ENCODE measurements around the gene HDAC5. TPM values are rescaled to one million over a fixed set of nuclear protein-coding genes. Genes with fewer than 3 reads are reported as not detected.
"Not testable (repeated sequence)": the region's sequence is repeated elsewhere in the genome, so short reads cannot be mapped to it uniquely, and the experiment has no call there.

Gene HDAC5
- 30.6 and 33.7 TPM in 2 replicates for total RNA-seq (2014; rRNA removed; shearing (Covaris generic))
- 44.1 and 45.9 TPM in 2 replicates for polyA plus RNA-seq (2015; cell fraction: cytosol; rRNA removed)
- polyA plus RNA-seq (2015; cell fraction: nucleus; rRNA removed): 21.4 and 24.3 TPM in 2 replicates

DNA sequence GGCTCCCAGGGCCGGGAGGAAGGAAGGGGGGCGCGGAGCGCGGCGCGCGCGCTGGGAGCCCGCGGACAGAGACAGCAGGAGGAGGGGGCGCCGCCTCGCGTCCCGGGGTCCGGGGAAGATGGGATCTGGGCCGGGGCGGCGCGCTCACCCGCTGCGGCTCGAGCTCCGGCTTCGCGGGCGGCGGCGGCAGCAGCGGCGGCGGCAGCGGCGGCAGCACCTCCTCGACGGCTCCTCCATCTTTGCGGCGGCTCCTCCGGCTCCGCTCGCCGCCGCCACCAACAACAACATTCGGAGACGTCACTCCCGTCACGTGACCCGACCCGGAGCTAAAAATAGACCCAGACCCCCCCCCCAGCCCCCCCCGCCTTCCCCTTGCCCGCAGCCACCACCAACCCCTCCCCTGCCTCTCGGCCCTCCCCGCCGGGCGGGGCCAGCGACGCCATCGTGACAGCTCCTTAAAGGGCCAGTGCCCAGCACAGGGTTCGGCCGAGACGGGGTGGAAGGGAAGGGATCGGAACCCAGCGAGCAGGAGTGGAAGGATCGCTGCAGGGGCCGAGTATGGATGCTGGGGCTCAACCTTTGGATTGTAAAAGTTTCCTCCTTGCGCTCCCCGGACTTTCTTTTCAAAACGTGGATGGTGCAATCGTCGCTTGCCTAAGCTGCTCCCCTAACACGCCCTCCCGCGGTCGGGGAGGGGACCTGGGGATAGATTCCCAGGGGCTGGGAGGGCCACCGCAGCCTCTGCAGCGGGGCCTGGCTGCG lies at the start of gene HDAC5:
HDAC5 (minus strand) TSS at position 286 of the 762 bp plus-strand sequence. CDS start 6,126 bp downstream, outside the sequence.
- peak; percentile 95 for DNase-seq (ENCODE audit: low read depth, low spot score)

DNA sequence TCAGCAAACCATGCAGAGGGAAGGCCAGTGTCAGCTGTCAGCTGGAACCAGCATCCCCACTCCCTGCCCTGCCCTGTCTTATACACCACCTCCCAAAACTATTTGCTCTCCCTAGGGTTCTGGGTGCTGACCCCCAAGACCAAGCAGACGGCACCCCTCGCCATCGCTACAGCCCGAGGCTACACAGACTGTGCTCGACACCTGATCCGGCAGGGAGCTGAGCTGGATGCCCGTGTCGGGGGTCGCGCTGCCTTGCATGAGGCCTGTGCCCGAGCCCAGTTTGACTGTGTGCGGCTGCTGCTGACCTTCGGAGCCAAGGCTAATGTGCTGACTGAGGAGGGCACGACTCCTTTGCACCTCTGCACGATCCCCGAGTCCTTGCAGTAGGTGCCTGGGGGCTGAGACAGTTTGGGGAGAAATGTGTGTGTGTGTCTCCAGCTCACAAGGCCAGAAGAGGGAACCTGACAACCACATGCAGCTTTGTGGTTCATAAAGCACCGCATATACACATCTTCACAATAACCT lies 48.6 kb upstream of the HDAC5 start:
- DNase-seq (ENCODE audit: low read depth, low spot score): no peak
- in situ Hi-C loops (cut with HindIII; ENCODE audit: low pct_unique_long_range_greater_than_20kb, low sequenced_read_pairs): no loop called here

More for the DNA sequence above, at the start of gene HDAC5:
- in situ Hi-C loops (cut with HindIII; ENCODE audit: low pct_unique_long_range_greater_than_20kb, low sequenced_read_pairs): no loop called here

DNA sequence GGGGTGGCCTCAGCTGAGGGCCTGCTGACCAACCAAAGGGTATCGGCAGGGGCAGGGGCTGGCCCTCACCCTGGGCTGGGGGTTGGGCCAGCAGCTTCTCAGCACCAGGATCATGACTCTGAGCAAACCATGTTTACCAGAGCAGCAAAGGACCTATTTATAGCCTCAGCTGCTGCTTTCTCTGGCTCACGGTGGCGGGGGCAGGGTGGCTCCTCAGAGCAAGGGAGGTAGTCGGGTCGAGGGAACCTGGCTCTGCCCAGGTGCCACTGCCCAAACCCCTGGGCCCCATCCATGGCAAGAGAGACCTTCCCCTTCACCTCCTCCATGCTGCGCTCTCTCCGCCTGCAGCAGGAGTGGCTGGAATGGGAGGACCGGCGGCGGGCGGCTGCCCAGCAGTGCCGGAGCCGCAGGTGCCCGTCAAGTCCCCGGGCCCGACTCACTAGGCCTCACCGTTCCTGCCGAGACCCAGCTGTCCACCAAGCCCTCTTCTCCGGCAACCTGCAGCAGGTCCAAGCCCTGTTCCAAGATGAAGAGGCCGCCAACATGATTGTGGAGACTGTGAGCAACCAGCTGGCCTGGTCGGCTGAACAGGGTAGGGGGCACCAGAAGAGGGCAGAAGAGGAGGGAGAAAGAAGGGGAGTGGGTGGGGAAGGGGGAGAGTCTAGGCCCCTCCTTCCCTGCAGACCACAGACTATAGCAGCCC lies 47.2 kb upstream of the HDAC5 start, which contains the start of gene ASB16:
ASB16 (plus strand) TSS at position 206 of the 703 bp plus-strand sequence; CDS start at position 292, 86 bp downstream.
- in situ Hi-C loops (cut with HindIII; ENCODE audit: low pct_unique_long_range_greater_than_20kb, low sequenced_read_pairs): no loop called here
- no peak for DNase-seq (ENCODE audit: low read depth, low spot score)

DNA sequence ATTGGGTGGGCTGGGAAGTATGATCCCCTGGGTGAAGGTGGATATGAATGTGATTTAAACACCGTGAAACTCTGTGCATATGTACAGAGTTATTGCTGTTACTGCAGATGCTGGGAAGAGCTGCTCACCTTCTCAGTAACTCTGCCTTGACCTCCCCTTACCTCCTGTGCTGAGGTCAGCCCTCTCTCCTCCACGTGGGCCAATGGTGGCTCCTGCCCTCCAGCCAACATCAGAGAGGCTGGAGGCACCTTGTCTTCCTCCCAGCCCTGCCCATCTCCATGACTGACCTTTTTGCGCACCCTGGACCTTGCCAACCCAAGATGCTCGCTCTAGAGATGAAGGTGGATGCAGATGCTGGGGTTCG lies 46.7 kb upstream of the HDAC5 start:
- in situ Hi-C loops (cut with HindIII; ENCODE audit: low pct_unique_long_range_greater_than_20kb, low sequenced_read_pairs): no loop called here
- no peak for DNase-seq (ENCODE audit: low read depth, low spot score)

DNA sequence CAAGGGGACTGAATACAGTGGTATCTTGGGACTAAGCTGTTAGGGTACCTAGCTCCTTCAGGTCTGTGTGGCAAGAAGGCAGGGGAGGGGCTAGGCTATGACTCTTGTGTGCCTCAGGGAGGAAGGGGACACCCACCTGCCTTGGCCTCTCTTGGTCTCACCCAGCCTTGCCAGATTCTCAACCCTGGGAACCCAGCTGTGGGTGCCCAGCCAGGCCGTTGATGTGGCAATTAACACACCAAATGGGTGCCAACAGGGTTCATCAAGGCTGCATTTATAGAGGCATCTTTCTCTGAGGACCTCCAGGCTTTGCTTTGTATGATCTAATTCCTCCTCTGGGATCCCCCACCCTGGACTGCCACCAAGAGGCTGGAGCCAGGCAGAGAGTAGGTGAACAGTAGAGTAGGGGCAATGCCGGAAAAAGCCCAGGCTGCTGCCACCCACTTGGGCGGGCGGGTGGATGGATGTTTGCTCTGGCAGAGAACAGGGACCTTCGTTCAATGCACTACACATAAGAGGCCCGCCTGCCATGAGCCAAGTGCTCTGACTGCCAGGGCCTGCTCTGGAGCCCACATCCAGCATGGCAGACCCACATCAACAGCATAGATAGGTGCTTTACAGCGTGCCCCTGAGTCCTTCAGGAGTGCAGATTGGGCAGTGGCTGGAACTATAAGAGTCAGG lies 43.9 kb upstream of the HDAC5 start:
- in situ Hi-C loops (cut with HindIII; ENCODE audit: low pct_unique_long_range_greater_than_20kb, low sequenced_read_pairs): no loop called here

DNA sequence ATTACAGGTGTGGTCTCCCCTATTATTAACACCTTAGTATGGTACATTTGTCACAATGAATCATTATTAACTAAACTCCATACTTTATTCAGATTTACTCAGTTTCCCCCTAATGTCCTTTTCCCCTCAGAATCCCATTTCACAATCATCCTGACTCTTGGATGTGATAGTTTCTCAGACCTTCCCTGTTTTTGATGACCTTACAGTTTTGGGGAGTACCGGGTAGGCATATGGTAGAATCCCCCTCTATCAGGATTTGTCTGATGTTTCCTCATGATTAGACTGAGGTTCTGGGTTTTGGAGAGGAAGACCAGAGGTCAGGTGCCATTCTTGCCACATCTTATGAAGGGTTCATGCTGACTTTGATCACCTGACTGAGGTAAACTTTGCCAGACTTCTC lies 41.0 kb upstream of the HDAC5 start:
- no peak for DNase-seq (ENCODE audit: low read depth, low spot score)
- in situ Hi-C loops (cut with HindIII; ENCODE audit: low pct_unique_long_range_greater_than_20kb, low sequenced_read_pairs): no loop called here

More for the DNA sequence above, 43.9 kb upstream of the HDAC5 start:
- DNase-seq (ENCODE audit: low read depth, low spot score): no peak

DNA sequence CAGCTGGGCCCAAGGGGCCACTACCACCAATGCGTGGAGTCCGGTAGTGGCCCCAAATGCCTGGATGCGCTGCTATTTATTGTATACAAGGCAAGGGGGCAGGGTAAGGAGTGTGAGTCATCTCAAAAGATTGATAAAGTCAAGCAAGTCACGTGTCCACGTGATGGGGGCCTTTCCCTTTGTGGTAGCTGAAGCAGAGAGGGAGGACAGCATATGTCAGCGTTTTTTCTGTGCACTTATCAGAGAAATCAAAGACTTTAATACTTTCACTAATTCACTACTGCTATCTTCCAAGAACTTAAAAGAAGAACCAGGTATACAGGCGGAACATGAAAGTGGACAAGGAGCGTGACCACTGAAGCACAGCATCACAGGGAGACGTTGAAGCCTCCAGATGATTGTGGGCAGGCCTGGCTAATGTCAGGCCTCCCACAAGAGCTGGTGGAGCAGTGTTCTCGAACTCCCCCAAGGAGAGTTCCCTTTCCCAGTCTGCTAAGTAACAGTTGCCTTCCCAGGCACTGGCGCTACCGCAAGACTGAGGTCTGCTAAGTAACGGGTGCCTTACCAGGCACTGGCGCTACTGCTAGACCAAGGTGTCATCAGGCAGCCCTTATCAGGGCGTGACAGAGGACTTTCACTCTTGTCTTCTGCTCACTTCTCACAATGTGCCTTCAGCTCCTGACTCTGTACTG lies 36.2 kb upstream of the HDAC5 start:
- no peak for DNase-seq (ENCODE audit: low read depth, low spot score)

DNA sequence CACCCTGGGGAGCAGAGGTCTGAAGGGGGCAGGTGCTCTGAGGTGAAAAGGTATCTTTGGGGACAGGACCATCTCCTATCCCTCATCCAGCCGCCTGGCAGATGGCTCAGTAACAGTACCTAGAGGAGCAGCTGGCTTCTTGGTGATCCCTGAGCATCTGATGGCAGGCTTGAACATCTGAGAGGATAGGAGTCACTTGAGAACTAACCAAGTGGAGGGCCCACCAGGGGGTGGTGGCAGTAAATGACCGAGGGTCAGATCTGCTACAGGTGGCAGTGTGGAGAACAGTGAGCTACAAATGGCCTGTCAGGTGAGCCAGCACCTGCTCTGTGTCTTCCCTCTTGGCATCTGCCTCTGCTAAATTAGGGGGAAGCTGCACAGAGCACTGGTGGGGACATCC lies 32.0 kb upstream of the HDAC5 start:
- DNase-seq (ENCODE audit: low read depth, low spot score): no peak
- in situ Hi-C loops (cut with HindIII; ENCODE audit: low pct_unique_long_range_greater_than_20kb, low sequenced_read_pairs): no loop called here

More for the DNA sequence above, 36.2 kb upstream of the HDAC5 start:
- in situ Hi-C loops (cut with HindIII; ENCODE audit: low pct_unique_long_range_greater_than_20kb, low sequenced_read_pairs): no loop called here

DNA sequence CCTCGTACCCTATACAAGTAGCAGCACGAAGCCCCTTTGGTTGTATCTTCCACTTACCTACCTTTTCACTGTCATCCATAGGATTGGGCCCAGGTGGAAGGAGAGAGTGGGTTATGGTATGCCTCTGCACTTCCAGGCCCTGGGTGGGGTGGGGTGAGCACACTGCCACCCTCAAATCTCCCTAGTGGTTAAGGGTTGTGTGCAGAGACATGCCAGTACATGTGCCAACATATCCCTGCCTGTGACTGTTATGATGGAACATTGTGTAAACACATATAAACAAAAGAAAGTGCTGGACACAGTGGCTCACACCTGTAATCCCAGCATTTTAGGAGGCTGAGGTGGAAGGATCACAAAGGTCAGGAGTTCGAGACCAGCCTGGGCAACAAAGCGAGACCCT lies 29.4 kb upstream of the HDAC5 start:
- in situ Hi-C loops (cut with HindIII; ENCODE audit: low pct_unique_long_range_greater_than_20kb, low sequenced_read_pairs): no loop called here
- no peak for DNase-seq (ENCODE audit: low read depth, low spot score)

DNA sequence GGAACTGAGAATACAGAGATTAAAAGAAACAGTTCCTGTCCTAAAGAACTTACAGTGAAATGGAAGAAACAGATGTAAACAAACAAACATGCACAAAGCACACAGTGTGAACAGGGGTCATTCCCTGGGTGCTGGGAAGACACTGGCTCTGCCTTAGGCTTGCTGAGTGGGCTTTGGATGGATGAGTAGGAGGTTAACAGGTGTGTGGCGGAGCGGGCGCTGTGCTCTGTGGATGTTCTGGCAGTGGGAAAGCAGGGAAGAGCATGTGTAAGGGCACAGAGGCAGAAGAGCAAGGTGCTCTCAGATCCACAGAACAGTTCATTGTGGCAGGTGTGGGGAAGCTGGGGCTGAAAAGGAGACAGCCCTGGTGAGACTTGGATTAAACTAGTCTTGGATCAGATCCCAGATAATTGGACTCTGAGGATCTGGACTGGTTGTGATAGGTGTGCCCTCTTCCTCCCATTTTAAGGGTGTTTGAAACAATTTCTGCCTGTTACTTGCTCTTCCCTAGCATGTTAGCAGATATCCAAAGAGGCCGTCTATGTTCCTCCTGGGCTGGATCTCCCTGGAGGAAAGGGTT lies 26.4 kb upstream of the HDAC5 start:
- in situ Hi-C loops (cut with HindIII; ENCODE audit: low pct_unique_long_range_greater_than_20kb, low sequenced_read_pairs): no loop called here
- DNase-seq (ENCODE audit: low read depth, low spot score): no peak

DNA sequence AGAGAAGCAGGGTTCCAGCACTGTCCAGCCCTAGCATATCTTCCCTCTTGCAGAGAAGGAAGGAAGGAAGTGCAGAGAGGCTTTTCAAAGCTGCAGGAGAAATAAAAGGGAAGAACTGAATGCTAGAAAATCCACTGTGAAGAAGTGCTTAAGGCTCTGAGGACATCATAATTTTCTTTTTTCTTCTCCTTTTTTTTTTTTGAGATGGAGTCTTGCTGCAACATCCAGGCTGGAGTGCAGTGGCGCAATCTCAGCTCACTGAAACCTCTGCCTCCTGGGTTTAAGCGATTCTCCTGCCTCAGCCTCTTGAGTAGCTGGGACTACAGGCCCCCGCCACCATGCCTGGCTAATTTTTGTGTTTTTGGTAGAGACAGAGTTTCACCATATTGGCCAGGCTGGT lies 25.6 kb upstream of the HDAC5 start:
- in situ Hi-C loops (cut with HindIII; ENCODE audit: low pct_unique_long_range_greater_than_20kb, low sequenced_read_pairs); DNase-seq (ENCODE audit: low read depth, low spot score): not testable (repeated sequence)

DNA sequence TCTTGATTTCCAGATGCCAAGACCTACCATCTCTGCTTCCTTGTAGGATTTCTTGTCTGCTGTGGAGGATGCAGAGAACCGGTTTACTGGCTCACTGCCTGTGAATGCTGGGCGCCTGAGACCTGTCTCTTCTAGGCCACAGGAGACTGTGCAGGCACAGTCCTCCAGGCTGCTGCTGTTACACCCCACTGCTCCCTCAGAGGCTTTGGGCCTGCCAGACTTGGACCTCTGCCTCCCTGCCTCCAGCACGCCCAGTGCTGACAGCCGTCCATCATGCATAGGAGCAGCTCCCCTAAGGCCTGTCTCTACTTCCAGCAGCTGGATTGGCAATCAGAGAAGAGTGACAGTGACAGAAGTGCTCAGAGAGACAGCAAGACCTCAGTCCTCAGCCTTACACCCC lies 24.4 kb upstream of the HDAC5 start:
- in situ Hi-C loops (cut with HindIII; ENCODE audit: low pct_unique_long_range_greater_than_20kb, low sequenced_read_pairs): no loop called here
- DNase-seq (ENCODE audit: low read depth, low spot score): no peak

DNA sequence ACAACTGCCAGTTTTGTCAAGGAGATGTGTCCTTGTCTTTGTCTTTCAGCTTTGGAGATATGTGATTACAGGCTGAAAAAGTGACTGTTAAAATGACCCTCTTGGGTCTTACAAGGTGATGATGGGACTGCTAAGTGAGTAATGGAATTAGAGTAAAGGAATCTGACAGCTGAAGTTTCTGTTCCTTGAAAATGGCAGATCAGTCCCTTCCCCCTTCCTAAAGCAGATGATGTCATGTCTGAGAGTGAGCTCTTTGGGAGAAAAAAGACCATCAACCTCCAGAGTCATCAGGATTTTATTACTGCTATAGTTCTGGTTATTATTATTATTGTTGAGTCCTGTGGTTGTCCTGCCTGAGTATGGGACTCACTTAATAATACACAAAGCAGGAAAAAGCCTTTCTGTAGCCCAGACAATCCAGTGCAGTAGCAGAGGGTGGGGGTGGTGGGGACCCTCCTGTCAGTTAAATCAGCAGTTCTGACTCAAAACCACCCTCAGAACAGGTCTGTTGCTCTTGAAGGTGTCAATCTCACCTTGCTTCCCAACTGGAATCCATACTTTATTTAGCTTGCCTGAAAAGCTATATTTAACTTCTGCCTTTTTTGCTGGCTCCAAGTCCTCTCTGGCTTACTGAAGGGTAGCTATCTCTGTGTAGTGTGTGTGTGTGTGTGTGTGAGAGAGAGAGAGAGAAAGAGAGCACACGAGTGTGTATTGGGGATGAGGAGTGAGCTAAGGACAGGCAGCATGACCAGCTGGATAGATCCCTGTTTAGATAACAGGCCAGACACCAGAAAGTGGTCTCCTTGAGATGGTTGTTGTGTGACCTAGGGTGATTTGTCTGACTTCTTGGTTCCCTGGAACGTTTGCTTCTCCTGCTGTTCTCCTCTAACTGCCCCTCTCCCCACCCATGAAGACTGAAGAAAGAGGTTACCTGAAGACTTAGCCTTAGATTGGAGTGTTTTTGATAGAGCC lies 23.2 kb upstream of the HDAC5 start:
- DNase-seq (ENCODE audit: low read depth, low spot score): no peak
- in situ Hi-C loops (cut with HindIII; ENCODE audit: low pct_unique_long_range_greater_than_20kb, low sequenced_read_pairs): no loop called here

DNA sequence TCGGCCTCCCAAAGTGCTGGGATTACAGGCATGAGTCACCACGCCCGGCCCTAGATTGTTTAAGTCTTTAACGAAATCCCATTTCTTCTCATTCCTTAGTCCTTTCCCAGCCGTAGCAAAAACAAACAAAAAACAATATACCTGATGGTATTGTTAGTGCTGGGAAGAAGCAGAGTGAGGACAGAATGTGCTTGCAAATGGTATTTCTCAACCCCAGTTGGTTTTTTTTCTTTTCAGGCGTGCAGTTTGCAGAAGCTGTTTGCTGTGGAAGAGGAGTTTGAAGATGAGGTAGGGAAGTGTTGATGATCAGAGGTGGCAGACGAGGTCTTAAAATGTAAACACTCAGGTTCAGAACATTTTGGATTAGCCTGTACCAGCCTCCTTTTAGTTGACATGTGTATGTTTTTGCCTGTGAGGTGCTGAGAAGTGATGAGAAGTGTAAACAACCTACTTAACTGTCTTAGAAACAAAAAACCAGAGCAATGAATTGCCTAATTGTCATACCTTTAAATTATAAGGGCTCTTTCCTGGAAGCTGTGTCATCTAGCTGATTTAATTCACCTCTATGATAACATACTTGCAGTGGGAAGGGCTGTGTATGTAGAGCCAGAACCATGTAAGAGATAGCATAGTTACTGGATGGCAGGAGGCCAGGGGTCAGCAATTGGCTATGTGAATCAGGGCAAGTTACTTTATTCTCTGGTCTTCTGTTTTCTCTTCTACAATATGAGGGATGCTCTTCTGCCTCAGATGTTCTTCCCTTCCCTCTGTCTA lies 21.7 kb upstream of the HDAC5 start:
- DNase-seq (ENCODE audit: low read depth, low spot score): no peak
- in situ Hi-C loops (cut with HindIII; ENCODE audit: low pct_unique_long_range_greater_than_20kb, low sequenced_read_pairs): no loop called here

DNA sequence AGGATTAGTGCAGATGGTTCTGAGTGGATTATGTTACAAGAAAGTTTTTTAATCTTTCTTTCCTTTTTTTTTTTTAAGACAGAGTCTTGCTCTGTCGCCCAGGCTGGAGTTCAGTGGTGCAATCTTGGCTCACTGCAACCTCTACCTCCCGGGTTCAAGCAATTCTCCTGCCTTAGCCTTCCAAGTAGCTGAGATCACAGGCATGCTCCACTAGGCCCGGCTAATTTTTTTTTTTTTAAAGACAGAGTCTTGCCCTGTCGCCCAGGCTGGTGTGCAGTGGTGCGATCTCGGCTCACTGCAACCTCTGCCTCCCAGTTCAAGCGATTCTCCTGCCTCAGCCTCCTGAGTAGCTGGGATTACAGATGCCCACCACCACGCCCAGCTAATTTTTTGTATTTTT lies 20.5 kb upstream of the HDAC5 start:
- in situ Hi-C loops (cut with HindIII; ENCODE audit: low pct_unique_long_range_greater_than_20kb, low sequenced_read_pairs); DNase-seq (ENCODE audit: low read depth, low spot score): not testable (repeated sequence)
